K562 (cell line): ENCODE measurements around the gene FASN. TPM values are rescaled to one million over a fixed set of nuclear protein-coding genes. Genes with fewer than 3 reads are reported as not detected.

ENCODE experiments used
- ATAC-seq: fragments of 200-7000 bp; cut with Tn5 transposase; 3 replicates; pipeline ENCODE4 v1.9.1; 2020; ENCODE audit warnings: moderate library complexity
- BruUV-seq: library from RNA; stranded (reverse); fragments of 400-500 nt; replicated peaks from 2 replicates; lab custom pipeline; 2021; lab: Mats Ljungman, UMichigan
- CTCF ChIA-PET: fragments of 300-600 bp; formaldehyde crosslinking; extraction: SDS; loops from one replicate; lab custom pipeline; 2021; ENCODE audit warnings: low intra/inter-chr PET ratio; lab: Yijun Ruan, JAX
- POLR2A ChIA-PET: fragments of 300-600, 350-650 bp; sonication (Branson Sonifier 250); formaldehyde crosslinking; extraction: SDS; loops from one replicate; lab custom pipeline; 2021; ENCODE audit warnings: antibody characterized with exemption, inconsistent platforms; lab: Yijun Ruan, JAX
- DNase-seq, 4 experiments: peaks; one replicate each; pipeline versions ENCODE4 v3.0.0 to v3.0.0-alpha.2; 2011 to 2018; ENCODE audit warnings: low spot score in 3 of 4, mixed read lengths in 3 of 4; ENCODE audit errors: extremely low read depth in 1 of 4
- FAIRE-seq: peaks from 2 replicates; lab custom pipeline; 2011; peaks lifted over from hg19 to GRCh38; lab: Jason Lieb, UNC
- H2AFZ ChIP-seq: 2 replicates; pipeline ENCODE4 v1.6.0; 2011; ENCODE audit warnings: low read depth, low read length, control low read depth, inconsistent platforms
- H3K27ac ChIP-seq: fragments of 200-600 bp; 3 replicates; pipeline ENCODE4 v1.8.0; 2011; ENCODE audit warnings: low read depth, mild to moderate bottlenecking, control low read depth, inconsistent platforms, low read length, moderate library complexity, mixed read lengths; ENCODE audit errors: extremely low read depth
- H3K27me3 ChIP-seq, 2 experiments: fragments of 300-600 bp in 1 of 2; 2 replicates in 1 of 2; 3 replicates in 1 of 2; pipeline versions ENCODE4 v1.6.0 to v1.8.0; 2011; ENCODE audit warnings: inconsistent platforms in 2 of 2, low read length in 2 of 2, mild to moderate bottlenecking in 1 of 2, mixed read lengths in 1 of 2, moderate library complexity in 1 of 2; ENCODE audit not compliant: control insufficient read depth in 2 of 2, insufficient read depth in 2 of 2
- H3K36me3 ChIP-seq: fragments of 300-600 bp; 3 replicates; pipeline ENCODE4 v1.8.0; 2011; ENCODE audit warnings: mild to moderate bottlenecking, low read length, inconsistent platforms; ENCODE audit not compliant: control insufficient read depth, insufficient read depth
- H3K4me1 ChIP-seq, 2 experiments: fragments of 200-600 bp in 1 of 2; replicated peaks in 1 of 2; 2 replicates in 1 of 2; 3 replicates in 1 of 2; pipeline versions ENCODE4 v1.5.1 to v1.8.0; 2011; ENCODE audit warnings: inconsistent platforms in 2 of 2, low read length in 2 of 2, mild to moderate bottlenecking in 1 of 2, mixed read lengths in 1 of 2, moderate library complexity in 1 of 2; ENCODE audit not compliant: control insufficient read depth in 2 of 2, insufficient read depth in 2 of 2
- H3K4me2 ChIP-seq: 2 replicates; pipeline ENCODE4 v1.6.1; 2011; ENCODE audit warnings: low read length, control low read depth, inconsistent platforms, mixed read lengths; ENCODE audit not compliant: insufficient read depth
- H3K4me3 ChIP-seq: fragments of 200-600 bp; sonication (generic), shearing (Covaris generic); 2 replicates; pipeline ENCODE4 v1.5.1; 2016; ENCODE audit warnings: control low read depth, inconsistent platforms
- H3K79me2 ChIP-seq: fragments of 200-600 bp; 3 replicates; pipeline ENCODE4 v1.8.0; 2011; ENCODE audit warnings: low read length, inconsistent platforms; ENCODE audit not compliant: control insufficient read depth, insufficient read depth
- H3K9ac ChIP-seq, 2 experiments: 2 replicates each; pipeline versions ENCODE4 v1.6.0 to v1.6.1; 2011; ENCODE audit warnings: low read depth in 2 of 2, low read length in 2 of 2, control low read depth in 1 of 2, inconsistent platforms in 1 of 2, mild to moderate bottlenecking in 1 of 2, mixed read lengths in 1 of 2; ENCODE audit not compliant: insufficient read depth in 1 of 2
- H3K9me1 ChIP-seq: one replicate; pipeline ENCODE4 v1.6.0; 2011; ENCODE audit warnings: inconsistent platforms, mild to moderate bottlenecking, low read length, moderate library complexity; ENCODE audit not compliant: control insufficient read depth, insufficient read depth
- H3K9me3 ChIP-seq: replicated peaks from 2 replicates; pipeline ENCODE4 v1.5.1; 2011; ENCODE audit warnings: low read depth, low read length, inconsistent platforms; ENCODE audit not compliant: control insufficient read depth, insufficient read depth
- H4K20me1 ChIP-seq: replicated peaks from 2 replicates; pipeline ENCODE4 v1.6.1; 2011; ENCODE audit warnings: low read length, inconsistent platforms, mixed read lengths; ENCODE audit not compliant: control insufficient read depth, insufficient read depth
- FOXP1 ChIP-seq: sonication (generic); formaldehyde crosslinking; IDR thresholded peaks from 2 replicates; pipeline ENCODE4 v1.8.0; 2022; ENCODE audit warnings: mild to moderate bottlenecking, missing genetic modification reagents
- JUNB ChIP-seq: fragments of 450-650 bp; formaldehyde crosslinking; conservative IDR thresholded peaks from 2 replicates; pipeline ENCODE4 v1.4.0; 2020; ENCODE audit warnings: mild to moderate bottlenecking
- MED1 ChIP-seq: sonication (generic); formaldehyde crosslinking; IDR thresholded peaks from 2 replicates; pipeline ENCODE4 v1.8.1; 2023; ENCODE audit warnings: missing genetic modification reagents, borderline replicate concordance
- MEF2D ChIP-seq: conservative IDR thresholded peaks from 2 replicates; pipeline ENCODE4 v1.6.1; 2016; ENCODE audit warnings: low read depth, missing genetic modification characterization, missing compliant biosample characterization
- ZC3H4 ChIP-seq: sonication (generic); formaldehyde crosslinking; IDR thresholded peaks from 2 replicates; pipeline ENCODE4 v1.9.0; 2021; ENCODE audit warnings: missing genetic modification reagents, borderline replicate concordance
- whole genome bisulfite sequencing: fragments of 100-300 bp; shearing (Covaris generic); methylation state at CpG from one replicate; pipeline ENCODE4 v1.1.6; 2016; ENCODE audit warnings: low coverage, mixed read lengths; ENCODE audit not compliant: insufficient coverage; ENCODE audit errors: missing lambda C conversion rate; 5-methylcytosine and 5-hydroxymethylcytosine counted together
- in situ Hi-C: fragments of 300-500 bp; cut with MboI; formaldehyde crosslinking; loops from 4 replicates; pipeline ENCODE4 v1.15.0; 2018; ENCODE audit warnings: inconsistent platforms, mixed read lengths
- intact Hi-C: fragments of 100-400 bp; cut with micrococcal nuclease; formaldehyde crosslinking; loops from 2 replicates; pipeline ENCODE4 v1.14.2; 2022
- polyA plus RNA-seq, 8 experiments: library from polyadenylated mRNA; depleted of rRNA in 4 of 8; stranded (reverse) in 5 of 8; unstranded in 3 of 8; fragments of >200 nt; fragmentation: Nextera tagmentation in 2 of 8; fragmentation: Illumina TruSeq in 1 of 8; extraction: Ambion mirVana in 2 of 8; extraction: Trizol in 1 of 8; gene quantifications; 2 replicates each; pipeline versions ENCODE4 v1.2.1 to v1.2.3, GENCODE V29; 2011 to 2014; ENCODE audit warnings: inconsistent platforms in 1 of 8, missing spikeins in 1 of 8
- total RNA-seq, 7 experiments: library from RNA; depleted of rRNA in 6 of 7; stranded (reverse); fragments of >200 nt in 6 of 7; fragmentation: Illumina TruSeq in 2 of 7; extraction: Trizol in 2 of 7; gene quantifications; 2 replicates each; pipeline versions ENCODE4 v1.2.1 to v1.2.3, GENCODE V29; 2011 to 2021; ENCODE audit warnings: low replicate concordance in 1 of 7
- TF ChIP-seq, protein P1 (sequence below): IDR thresholded peaks from 2 replicates; pipeline ENCODE4 v1.6.1; 2016; ENCODE audit warnings: missing genetic modification characterization, missing compliant biosample characterization
- TF ChIP-seq, protein P2 (sequence below): fragments of 450-650 bp; IDR thresholded peaks from 2 replicates; pipeline ENCODE4 v1.6.1; 2016

The FASN gene
- total and polyA plus RNA-seq, 9 of the 15 experiments (the other 6 are each of a cell fraction or from before 2014, with no cell fraction given): 0.15 to 663 (median 49.9) TPM

DNA sequence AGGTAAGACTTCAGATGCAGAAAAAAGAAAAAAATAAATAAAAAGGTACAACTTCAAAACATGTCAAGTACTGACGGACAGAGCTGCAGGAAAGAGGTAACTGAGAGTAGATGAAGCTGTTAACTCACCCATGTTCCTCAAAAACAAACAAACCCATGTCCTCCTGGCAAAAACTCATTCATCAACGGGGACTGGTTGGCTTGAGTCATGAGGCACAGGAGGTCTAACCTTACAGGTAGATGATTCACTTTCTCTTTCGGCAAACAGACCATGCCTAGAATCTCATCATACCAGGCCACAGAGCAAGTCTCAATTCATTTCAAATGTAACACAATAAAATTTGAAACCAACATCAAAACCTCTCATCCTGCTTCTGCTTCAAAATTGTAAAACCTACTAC, 12.3 kb upstream of the FASN start:
- intact Hi-C loops (no loop called here), in situ Hi-C loops (no loop called here)
- CTCF ChIA-PET: no interaction called here
- Histone ChIP-seq H4K20me1 (no peaks in the 10 kb centered on the region), H3K9me3 (no peaks in the 10 kb centered on the region), H3K9ac (no peak overlapping the region), H3K4me2 (no peak overlapping the region), H3K27ac (no peak overlapping the region), H3K4me3 (no peak overlapping the region), H3K79me2 (no peaks in the 10 kb centered on the region), H2AFZ (no peak overlapping the region), H3K4me1 (peaks cover 0 to 45% of the 10 kb centered on the region in 2 experiments; a peak in 4 of 5 replicates), H3K36me3 (peaks cover 15% of the 10 kb centered on the region; the same call in 1 of the 3 replicates), H3K9me1 (no peaks in the 10 kb centered on the region), H3K27me3 (no peaks in the 10 kb centered on the region)
- TF ChIP-seq, protein P1, sequence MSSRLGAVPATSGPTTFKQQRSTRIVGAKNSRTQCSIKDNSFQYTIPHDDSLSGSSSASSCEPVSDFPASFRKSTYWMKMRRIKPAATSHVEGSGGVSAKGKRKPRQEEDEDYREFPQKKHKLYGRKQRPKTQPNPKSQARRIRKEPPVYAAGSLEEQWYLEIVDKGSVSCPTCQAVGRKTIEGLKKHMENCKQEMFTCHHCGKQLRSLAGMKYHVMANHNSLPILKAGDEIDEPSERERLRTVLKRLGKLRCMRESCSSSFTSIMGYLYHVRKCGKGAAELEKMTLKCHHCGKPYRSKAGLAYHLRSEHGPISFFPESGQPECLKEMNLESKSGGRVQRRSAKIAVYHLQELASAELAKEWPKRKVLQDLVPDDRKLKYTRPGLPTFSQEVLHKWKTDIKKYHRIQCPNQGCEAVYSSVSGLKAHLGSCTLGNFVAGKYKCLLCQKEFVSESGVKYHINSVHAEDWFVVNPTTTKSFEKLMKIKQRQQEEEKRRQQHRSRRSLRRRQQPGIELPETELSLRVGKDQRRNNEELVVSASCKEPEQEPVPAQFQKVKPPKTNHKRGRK (tag): no peak
- FAIRE-seq: no peak
- no peak for ATAC-seq
- POLR2A ChIA-PET: interaction anchor here (0.6 to 1.9 kb wide), 2 partner anchors 8 to 33 kb away, joined by 3 to 5 read pairs; no protein-coding TSS in a partner anchor
- no peak for DNase-seq
- 62% methylated on average over 3 of the region's 3 CpGs for WGBS
- no TSS peak for BruUV-seq

DNA sequence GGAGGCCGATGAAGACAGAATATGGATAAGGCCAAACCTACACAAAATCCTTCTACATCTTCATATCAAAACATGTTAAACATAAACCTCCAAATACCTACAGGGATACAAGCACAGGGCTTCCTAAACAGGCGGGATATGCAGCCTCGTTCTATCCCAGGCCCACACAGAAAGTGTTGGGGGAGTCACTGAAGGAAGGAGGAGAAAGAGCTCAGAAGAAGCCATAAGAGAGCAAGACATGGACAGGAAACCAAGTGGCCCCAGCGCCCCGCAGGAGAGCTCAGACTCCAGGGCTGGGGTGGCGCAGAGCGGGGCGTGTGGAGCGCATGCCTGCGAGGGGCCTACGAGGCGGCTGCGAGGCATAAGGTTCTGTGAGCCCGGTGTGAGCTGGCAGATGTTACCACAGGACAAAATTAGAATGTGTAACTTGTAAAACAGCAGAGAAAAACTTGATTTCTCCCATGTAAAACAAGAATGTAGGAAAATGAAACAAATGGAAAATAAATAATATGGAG, 11.0 kb upstream of the FASN start:
- Histone ChIP-seq H3K4me1 (peaks cover 4 to 48% of the 10 kb centered on the region in 2 experiments), H3K9me3 (no peaks in the 10 kb centered on the region), H4K20me1 (no peaks in the 10 kb centered on the region), H3K79me2 (no peaks in the 10 kb centered on the region), H3K27me3 (no peaks in the 10 kb centered on the region), H3K36me3 (peaks cover 15% of the 10 kb centered on the region; the same call in 1 of the 3 replicates), H3K9me1 (no peaks in the 10 kb centered on the region), H3K27ac (no peak overlapping the region), H2AFZ (no peak overlapping the region), H3K4me3 (no peak overlapping the region), H3K9ac (0 out of 4 replicates have a peak overlapping the region, but pooled peaks of 1 of the 2 experiments have one; percentile 59), H3K4me2 (no peak overlapping the region)
- 79% methylated on average over 14 of the region's 14 CpGs for WGBS
- FAIRE-seq (no peak), ATAC-seq (no peak), DNase-seq (no peak)
- intact Hi-C loops: loop anchor here (5.0 kb wide), 1 partner anchor 33 kb away; no protein-coding TSS in a partner anchor
- no peak for TF ChIP-seq MEF2D (tag)
- TF ChIP-seq, protein P2, sequence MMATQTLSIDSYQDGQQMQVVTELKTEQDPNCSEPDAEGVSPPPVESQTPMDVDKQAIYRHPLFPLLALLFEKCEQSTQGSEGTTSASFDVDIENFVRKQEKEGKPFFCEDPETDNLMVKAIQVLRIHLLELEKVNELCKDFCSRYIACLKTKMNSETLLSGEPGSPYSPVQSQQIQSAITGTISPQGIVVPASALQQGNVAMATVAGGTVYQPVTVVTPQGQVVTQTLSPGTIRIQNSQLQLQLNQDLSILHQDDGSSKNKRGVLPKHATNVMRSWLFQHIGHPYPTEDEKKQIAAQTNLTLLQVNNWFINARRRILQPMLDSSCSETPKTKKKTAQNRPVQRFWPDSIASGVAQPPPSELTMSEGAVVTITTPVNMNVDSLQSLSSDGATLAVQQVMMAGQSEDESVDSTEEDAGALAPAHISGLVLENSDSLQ: no peak
- no peak for TF ChIP-seq ZC3H4 (CRISPR knock-in tag)
- TF ChIP-seq FOXP1: no peak
- no peak for TF ChIP-seq MED1
- no peak for TF ChIP-seq JUNB (CRISPR knock-in tag)
- BruUV-seq: no TSS peak
- in situ Hi-C loops: no loop called here
- POLR2A ChIA-PET: interaction anchor here (1.1 to 2.4 kb wide), 2 partner anchors 9 to 10 kb away, joined by 7 to 11 read pairs; no protein-coding TSS in a partner anchor
- CTCF ChIA-PET: no interaction called here
